Middle frontal gyrus (tissue), 1 donor: Measurements from ENCODE around the gene PUS1.

Experiments used
- DNase-seq: peaks from one replicate; pipeline ENCODE4 v3.0.0-alpha.2; 2015; ENCODE audit warnings: low spot score; ENCODE audit errors: extremely low spot score

Gene PUS1

GRCh38 chr12:131902332-131903241, 26.5 kb upstream of the PUS1 start:
- no peak for DNase-seq

DNA sequence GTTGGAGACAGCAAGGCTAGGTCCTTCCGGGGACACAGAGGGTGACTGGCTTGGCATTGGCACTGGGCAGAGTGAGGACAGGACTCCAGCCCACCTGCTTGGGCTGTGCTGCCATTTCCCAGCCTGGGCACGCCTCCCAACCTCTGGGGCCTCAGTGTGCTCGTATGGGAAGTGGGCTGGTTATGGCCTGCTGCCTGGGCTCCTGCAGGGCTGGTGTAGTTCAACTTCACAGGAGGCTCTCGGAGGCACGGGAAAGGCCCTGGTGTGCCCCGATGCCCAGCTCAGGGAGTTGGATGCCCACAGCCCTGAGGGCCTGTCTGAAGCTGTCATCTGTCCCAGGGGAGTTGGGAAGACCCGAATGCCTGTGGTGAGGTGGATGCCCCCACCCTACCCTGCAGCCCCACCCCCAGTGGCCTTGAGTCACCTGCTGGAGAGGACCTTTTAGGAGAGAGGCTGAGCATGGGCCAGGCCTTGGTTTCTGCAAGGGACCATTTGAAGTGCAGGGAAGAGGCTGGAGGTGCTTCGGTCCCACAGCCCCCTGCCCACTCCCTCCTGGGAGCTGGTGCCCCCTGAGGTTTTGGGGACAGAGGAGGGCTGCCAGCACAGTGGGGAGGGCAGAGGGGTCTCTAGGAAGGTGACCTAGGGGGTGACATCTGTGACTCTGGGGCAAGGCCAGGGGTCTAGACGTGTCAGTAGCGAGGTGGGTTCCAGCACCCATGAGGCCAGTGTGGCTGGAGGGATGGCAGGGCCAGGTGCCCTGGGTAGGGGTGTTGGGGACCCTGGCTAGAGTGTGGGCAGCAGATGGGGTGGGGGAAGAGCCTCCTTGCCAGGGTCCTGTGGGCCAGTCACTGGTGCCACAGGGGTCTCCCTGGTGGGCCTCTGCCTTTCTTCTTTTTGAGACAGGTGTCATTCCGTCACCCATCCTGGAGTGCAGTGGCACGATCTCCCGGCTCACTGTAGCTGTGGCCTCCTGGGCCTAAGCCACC, 25.5 kb upstream of the PUS1 start:
- no peak for DNase-seq

DNA sequence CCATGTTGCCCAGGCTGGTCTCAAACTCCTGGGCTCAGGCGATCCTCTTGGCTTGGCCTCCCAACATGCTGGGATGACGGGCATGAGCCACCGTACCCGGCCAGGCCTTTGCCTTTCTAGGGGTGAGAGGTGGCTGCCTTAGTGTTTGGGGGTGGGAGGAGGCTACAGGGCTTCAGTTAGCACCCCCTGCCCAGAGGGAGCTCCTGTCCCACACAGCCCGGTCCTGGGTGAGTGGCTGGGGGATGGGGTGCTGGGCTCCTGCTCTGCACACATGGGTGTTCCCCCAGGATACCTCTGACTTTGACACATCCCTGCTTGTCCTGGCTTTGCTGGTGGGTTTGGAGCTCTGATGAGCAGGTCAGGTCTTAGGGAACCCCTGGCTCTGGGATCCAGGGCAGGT, 24.7 kb upstream of the PUS1 start:
- no peak for DNase-seq

DNA sequence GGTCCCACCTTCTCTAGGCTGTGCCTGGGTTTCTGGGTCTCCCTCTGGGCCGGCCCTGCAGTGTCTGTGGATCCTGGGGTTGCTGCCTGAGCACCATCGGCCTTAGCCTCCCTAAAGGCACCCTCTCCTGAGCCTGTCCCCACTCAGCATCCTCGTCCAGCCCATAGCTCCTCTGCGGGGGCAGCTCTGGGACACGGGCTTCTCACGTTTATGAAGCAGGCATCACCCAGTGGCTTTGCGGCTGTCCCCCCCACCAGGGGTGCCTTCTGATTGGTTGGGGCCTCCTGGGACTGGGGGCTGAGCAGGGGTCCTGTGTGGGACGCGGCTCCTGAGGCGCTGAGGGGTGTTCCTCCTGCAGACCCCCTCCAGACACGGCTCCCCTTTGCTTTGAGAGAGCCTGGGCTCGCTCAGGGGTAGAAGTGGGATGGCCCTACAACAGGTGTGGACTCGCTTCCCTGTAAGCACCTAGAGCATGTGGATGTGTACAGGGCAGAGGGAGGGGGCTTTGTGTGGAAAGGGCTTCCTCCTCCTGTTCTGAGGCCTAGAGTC, 23.9 kb upstream of the PUS1 start:
- DNase-seq = no peak

DNA sequence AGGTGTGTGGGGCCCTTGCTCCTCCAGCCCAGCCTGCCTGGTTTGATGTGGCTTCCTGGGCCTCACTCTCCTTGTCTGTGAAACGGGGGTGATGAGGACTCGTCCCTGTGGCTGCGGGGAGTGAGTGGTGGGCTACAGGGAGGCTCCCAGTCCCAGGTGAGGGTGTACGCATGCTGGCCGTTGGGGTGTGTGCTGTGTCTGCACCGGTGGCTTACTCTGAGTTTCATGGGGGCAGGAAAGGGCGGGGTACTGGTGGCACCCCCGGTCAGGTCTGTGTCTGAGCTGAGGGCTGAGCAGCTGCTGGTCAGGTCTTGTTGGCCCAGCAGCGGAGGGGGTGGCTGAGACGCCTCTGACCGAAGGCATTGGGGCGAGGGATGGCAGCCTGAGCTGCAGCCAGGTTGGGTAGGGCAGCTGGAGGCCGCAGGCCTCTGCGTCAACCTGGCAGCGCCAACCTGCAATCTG, 23.4 kb upstream of the PUS1 start:
- DNase-seq = no peak

GRCh38 chr12:131907379-131908091, 21.5 kb upstream of the PUS1 start:
- no peak for DNase-seq

DNA sequence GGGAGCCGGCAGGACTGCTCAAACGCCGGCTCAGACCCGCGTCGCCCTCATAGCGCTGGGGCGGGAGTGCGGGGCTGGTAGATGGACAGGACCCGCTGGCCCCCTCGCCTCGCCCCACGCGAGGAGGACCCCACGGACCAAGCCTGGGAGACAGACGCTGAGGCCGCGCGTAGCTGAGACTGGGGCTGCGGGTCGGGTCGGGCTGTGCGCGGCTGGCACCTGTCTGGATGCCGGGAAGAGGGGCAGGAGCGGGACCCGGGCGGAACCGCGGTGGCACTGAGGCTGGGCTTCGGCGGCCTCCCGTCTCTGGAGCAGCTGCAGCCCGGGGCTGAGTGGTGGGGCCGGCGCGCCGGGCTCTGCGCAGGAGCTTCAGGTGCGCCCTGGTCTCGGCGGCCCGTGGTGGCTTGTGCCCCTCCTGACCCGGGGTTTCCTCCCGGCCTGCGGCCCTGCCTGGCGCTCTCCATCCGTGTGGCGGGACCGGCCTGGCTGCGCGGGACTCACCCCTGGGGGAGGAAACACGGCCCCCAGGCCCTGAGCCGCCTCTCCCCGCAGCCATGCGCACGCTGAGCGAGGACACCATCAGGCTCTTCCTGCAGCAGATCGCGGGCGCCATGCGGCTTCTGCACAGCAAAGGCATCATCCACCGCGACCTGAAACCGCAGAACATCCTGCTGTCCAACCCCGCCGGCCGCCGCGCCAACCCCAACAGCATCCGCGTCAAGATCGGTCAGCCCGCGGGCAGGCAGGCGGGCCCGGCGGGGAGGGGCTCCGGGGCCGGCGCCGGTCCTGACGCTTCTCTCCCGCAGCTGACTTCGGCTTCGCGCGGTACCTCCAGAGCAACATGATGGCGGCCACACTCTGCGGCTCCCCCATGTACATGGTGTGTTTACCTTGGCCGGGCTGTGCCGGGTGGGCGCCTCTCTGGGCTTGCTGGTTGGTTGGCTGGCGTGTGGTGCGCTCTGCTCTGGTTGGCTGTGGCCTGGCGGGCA, 20.7 kb upstream of the PUS1 start:
- no peak for DNase-seq

DNA sequence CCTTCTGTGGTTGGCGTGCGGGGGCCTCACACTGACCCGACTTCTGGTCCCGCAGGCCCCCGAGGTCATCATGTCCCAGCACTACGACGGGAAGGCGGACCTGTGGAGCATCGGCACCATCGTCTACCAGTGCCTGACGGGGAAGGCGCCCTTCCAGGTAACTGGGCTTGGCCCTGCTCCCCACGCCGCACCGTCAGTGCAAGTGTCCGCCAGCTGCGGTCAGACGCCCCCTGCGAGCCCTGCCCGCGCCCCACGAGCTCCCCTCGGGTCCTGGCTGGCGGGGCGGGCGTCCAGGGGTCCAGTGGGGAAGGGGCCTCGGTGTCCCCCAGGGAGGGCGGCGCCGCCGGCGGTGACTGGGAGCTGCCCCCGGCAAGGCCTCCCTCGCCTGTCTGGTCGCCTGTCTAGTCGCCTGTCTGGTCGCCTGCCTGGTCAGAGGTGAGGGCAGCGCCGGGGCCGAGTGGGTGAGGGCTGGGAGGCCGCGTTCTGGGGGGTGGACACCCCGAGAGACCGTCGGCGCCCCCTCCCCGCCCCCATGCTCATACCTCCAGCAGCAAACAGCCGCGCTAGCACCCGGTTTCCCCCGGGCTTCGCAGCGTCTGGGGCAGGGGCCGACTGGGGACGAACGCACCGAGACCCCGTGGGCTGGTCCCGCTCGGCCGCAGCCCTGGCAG, 19.9 kb upstream of the PUS1 start:
- DNase-seq = no peak

GRCh38 chr12:131909752-131910219, 19.3 kb upstream of the PUS1 start:
- DNase-seq = no peak

DNA sequence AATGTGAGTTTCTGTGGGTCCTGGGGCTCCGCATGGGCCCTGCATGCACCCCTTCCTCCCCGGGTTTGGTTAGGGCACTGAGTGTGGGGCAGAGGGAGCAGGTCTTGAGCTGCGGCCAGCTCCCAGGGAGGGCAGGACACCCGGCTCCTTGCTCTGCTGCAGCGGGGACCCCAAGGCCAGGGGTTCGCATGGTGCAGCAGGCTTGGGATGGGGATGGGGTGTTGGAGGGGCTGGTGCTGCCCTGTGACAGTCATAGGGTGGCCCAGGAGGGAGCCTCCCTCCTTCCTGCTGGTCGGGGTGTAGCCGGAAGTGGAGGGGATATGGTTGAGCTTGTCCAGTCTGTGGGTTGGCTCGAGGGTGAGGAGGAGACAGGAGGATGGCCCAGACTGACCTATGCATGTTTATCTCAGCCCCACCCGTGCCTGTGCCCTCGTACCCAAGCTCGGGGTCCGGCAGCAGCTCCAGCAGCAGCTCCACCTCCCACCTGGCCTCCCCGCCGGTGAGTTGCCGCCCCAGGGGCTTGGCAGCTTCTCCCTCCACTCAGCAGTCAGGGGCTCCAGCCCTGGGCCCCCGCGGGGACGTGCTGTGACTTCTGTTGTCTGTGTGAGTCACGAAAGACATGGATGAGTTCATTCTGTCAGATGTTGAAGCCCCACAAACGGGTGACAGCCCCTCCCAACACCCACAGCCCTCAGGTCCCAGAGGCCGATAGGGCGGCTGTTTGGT, 18.6 kb upstream of the PUS1 start:
- no peak for DNase-seq

DNA sequence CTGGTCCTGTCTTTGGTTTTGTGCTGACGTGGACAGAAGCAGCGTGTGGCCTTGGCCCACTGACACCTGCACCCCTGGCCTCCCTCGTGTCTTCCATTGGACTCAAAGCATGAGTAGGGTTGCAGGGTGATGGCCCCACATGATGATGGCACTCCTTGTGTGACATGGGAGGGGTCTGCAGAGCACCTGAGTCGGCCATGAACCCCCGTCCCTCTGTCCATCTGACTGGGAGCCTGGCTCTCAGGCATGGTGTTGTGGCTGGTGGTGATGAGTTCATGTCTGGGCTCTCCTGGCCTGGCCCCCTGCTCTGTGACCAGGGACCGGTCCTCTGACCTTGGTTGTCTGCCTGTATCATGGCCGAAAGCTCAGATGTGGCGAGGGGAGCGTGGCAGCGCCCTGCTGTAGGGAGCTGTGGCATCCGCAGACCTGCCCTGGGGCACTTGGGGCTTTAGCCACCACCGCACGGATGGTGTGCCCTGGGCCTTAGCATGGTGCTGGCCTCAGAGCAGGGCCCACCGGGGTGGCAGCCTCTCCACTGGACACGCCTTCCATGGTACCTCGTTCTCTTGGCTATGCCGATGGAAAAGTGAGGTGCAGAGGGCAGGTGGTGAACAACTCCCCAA, 17.9 kb upstream of the PUS1 start:
- DNase-seq = no peak

GRCh38 chr12:131911851-131912477, 17.1 kb upstream of the PUS1 start:
- DNase-seq = no peak

- no peak for DNase-seq
Observed at GRCh38 chr12:131912518-131913274, 16.4 kb upstream of the PUS1 start.

GRCh38 chr12:131913666-131914065, 15.4 kb upstream of the PUS1 start:
- no peak for DNase-seq

GRCh38 chr12:131914179-131914702, 14.8 kb upstream of the PUS1 start:
- no peak for DNase-seq

- DNase-seq = no peak
Observed at GRCh38 chr12:131915000-131915689, 13.9 kb upstream of the PUS1 start.
